GF-D8 (cell line): ENCODE data around the gene ZFAND3.
"Not testable (repeated sequence)": the region's sequence is repeated elsewhere in the genome, so short reads cannot be mapped to it uniquely, and the experiment has no call there.

Experiments
- DNase-seq: peaks from one replicate; lab custom pipeline; 2025; lab: John Stamatoyannopoulos, UW

The ZFAND3 gene

DNA sequence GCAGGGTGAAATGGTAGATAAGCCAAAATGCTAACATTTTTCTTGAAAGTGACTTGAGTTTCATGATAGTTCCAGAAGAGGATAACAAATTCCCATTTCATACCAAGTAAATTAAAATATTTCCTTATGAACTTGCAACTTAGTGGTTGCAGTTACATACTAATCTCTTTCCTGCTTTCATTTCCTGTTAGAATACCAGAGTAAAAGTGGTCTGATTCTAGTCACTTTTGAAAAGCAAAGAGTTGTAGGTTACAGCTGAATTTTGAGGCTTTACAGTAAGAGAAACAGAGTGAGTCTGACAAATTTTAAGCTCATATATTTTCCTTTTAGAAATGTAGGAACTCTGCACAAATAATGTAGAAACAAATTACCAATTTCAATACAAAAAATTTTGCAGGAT is 117.4 kb downstream of the ZFAND3 start:
- DNase-seq, result no peak

GRCh38 chr6:37938909-37939308 is 119.4 kb downstream of the ZFAND3 start:
- DNase-seq, result no peak

DNA sequence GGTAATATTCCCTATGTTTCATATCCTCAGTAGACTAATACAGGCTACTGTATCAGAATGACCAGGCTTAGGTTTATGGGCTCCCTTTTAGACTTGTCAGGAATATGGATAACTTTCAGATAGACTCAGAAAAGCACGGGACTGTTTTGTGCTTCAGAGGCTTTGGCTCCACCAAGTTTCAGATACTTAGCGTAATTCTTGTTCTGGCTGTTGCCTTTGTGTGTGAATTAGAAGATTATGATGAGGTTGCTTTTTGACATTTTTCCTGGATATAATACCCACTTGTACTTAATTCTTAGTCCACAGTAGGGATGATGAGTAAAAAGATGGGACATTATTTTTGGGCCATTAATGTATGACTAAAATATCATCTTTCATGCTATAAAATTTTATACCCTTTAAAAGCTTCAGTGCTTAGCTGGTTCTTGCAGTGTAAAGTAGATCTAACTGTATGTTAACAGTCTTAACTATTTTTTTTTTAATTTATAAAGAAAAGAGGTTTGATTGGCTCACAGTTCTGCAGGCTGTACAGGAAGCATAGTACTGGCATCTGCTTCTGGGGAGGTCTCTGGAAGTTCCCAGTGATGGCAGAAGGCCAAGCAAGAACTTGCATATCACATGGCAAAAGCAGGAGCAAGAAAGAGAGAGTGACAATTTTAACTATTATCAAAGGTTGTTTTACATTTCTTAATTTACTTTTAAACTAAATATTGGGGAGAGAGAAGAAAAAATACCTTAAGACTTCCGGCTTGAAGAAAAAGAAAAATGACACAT is 120.7 kb downstream of the ZFAND3 start:
- no peak for DNase-seq

GRCh38 chr6:37941871-37942270 is 122.3 kb downstream of the ZFAND3 start:
- no peak for DNase-seq

- no peak for DNase-seq
Measured at GRCh38 chr6:37942606-37943376, 123.3 kb downstream of the ZFAND3 start.

GRCh38 chr6:37943436-37944058 is 124.0 kb downstream of the ZFAND3 start:
- DNase-seq, result no peak

DNA sequence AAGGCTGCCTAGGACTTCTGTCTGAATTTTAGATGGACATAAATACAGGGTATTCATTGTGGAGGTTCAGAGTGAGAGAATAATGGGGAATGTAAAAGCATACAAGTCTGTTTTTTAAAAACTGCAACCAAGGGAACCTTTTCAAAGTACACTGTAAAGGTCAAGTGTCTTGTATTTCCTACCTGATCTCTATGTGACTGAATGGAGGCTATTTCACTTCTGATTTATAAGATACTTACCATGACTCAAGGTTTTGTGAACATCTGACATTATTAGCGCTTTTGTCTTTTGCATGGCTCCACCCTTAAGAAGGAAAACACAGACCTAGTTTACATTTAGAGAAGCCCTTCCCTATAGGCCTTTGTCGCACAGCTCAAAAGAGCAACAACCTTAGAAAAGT is 126.5 kb downstream of the ZFAND3 start:
- DNase-seq, result no peak

- DNase-seq, result no peak
Measured at GRCh38 chr6:37947468-37947867, 127.9 kb downstream of the ZFAND3 start.

DNA sequence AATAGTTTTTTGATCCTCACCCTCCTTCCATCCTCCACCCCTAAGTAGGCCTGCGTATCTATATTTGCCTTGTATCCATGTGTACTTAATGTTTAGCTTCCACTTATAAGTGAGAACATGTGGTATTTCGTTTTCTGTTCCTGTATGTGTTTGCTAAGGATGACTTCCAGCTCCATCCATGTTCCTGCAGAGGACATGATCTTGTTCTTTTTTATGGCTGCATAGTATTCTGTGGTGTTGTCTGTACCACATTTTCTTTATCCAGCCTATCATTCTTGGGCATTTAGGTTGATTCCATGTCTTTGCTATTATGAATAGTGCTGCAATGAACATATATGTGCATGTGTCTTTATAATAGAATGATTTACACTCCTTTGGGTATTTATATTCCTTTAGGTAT is 129.1 kb downstream of the ZFAND3 start:
- not testable (repeated sequence) for DNase-seq

DNA sequence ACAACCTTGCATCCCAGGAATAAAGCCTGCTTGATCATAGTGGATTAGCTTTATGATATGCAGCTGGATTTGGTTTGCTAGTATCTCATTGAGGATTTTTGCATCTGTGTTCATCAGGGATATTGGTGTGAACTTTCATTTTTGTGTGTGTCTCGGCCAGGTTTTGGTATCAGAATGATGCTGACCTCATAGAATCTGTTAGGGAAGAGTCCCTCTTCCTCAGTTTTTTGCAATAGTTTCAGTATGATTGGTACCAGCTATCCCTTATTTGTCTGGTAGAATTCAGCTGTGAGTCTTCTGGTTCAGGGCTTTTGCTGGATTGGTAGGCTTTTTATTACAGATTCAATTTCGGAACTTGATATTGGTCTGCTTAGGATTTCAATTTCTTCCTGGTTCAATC is 132.5 kb downstream of the ZFAND3 start:
- no peak for DNase-seq

GRCh38 chr6:37954791-37955190 is 135.3 kb downstream of the ZFAND3 start:
- DNase-seq, result no peak

GRCh38 chr6:37956711-37957275 is 137.3 kb downstream of the ZFAND3 start:
- DNase-seq, result no peak

GRCh38 chr6:37959061-37959460 is 139.5 kb downstream of the ZFAND3 start:
- DNase-seq, result no peak

DNA sequence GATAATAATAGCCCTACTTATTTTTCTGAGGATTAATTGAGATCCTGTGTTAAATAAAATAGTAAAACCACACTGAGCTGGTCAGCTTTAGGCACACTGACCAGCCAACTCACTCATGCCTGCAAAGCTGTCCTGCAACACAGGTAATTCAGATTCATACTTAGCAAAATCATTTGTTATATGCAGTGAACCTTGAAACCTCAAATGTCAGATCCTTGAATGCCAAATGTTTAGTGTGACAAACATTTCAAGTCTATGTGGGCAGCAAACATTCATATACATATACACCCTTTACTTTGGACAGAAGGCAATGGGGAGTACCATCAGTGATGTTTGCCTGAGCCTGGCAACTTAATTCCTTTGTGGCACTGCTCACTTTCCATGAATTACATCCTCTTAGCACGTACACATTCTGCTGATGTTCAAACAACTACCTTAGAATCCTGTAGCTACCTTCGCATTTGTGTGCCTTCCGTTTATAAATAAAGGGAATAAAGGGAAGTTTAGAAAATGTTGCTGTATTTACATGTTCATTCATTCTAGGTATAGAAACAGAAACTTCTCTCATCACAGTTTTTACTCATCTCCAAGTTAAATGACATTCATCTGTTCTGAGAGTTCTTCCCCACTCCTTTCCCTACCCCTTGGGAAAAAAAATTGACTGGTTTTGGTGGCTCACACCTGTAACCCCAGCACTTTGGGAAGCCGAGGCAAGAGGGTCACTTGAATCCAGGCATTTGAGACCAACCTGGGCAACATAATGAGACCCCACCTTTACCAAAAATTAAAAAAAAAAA is 140.8 kb downstream of the ZFAND3 start:
- no peak for DNase-seq

GRCh38 chr6:37962481-37963080 is 143.1 kb downstream of the ZFAND3 start:
- DNase-seq, result not testable (repeated sequence)

GRCh38 chr6:37965964-37966676 is 146.6 kb downstream of the ZFAND3 start:
- no peak for DNase-seq

DNA sequence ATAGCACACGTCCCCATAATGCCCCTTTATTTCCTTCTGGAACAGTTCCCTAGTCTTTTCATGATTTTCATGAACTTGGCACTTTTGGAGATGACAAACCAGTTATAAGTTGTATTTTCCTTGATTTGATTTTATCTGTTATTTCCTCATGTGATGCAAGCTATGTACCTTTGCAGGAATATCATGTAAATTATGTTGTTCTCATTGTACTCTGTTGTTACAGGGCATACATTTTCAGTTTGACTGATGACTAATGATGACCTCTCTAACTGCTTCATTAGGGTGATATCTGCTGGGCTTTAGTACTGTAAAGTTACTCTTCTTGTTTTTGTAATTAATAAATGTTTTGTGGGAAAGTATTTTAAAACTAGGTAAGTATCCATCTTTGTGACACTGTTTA is 147.3 kb downstream of the ZFAND3 start:
- DNase-seq, result no peak

- no peak for DNase-seq
Measured at GRCh38 chr6:37967651-37968050, 148.1 kb downstream of the ZFAND3 start.

DNA sequence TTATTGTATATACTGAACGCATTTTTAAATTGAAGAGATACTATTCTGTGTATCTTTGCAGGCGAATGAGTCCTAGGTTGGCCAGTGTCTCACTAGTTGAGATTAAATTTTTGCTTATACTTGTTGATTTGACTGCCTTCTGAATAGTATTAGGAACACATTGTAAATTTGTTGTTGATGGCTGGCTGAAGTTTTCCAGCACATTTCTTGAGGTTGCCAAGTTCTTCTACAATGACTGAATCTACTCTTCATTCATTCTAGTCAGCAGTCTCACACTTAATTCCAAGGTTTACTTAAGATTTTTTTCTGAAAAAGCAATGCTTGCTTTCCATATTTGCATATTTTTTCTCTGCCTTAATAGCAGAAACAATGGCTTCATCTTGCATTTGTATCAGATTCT is 151.7 kb downstream of the ZFAND3 start:
- DNase-seq, result no peak

- no peak for DNase-seq
Measured at GRCh38 chr6:37971711-37972390, 152.3 kb downstream of the ZFAND3 start.
